Transverse colon (tissue), 4 donors: ENCODE results near the gene CMTM1.
"Not testable (repeated sequence)": the region's sequence is repeated elsewhere in the genome, so short reads cannot be mapped to it uniquely, and the experiment has no call there.

Experiments used
- CTCF ChIP-seq, 5 experiments: fragments of 200-600 bp in 3 of 5; fragments of 450-650 bp in 2 of 5; sonication (generic) in 3 of 5; IDR thresholded peaks; 1 replicate in 2 of 5; 2 replicates in 3 of 5; pipeline ENCODE4 v1.5.1; 2016 to 2017; ENCODE audit warnings: antibody characterized with exemption in 5 of 5, inconsistent platforms in 3 of 5, mild to moderate bottlenecking in 2 of 5, moderate library complexity in 1 of 5
- POLR2A ChIP-seq: fragments of 450-650 bp; IDR thresholded peaks from one replicate; pipeline ENCODE4 v1.6.1; 2016; ENCODE audit warnings: antibody characterized with exemption, mild to moderate bottlenecking, moderate library complexity
- POLR2AphosphoS5 ChIP-seq, 3 donors: sonication (generic); formaldehyde crosslinking; IDR thresholded peaks; one replicate each; pipeline ENCODE4 v1.6.1; 2016; ENCODE audit warnings: antibody characterized with exemption in 3 of 3

GRCh38 chr16:66596559-66596958 is 30.3 kb downstream of the CMTM1 start:
- not testable (repeated sequence) for TF ChIP-seq POLR2A; CTCF (IDR thresholded peaks at IDR 0.05); POLR2AphosphoS5 (IDR thresholded peaks at IDR 0.05)
